Adrenal gland (tissue), 19 donors: ENCODE results near the gene FAXDC2. TPM values are rescaled to one million over a fixed set of nuclear protein-coding genes. Genes with fewer than 3 reads are reported as not detected.

Experiments
- DNase-seq, 7 donors: peaks; one replicate each; pipeline ENCODE4 v3.0.0-alpha.2; 2019 to 2020
- H3K27ac ChIP-seq, 5 donors: fragments of 200-600 bp; sonication (generic) in 4 of 5; 1 replicate in 3 of 5; 2 replicates in 2 of 5; pipeline versions ENCODE4 v1.5.1 to v1.8.0; 2016 to 2020; ENCODE audit warnings: mild to moderate bottlenecking in 1 of 5
- H3K27me3 ChIP-seq: fragments of 200-600 bp; 2 replicates; pipeline ENCODE4 v1.8.0; 2021
- H3K36me3 ChIP-seq, 2 donors: fragments of 200-600 bp; replicated peaks in 1 of 2; 1 replicate in 1 of 2; 2 replicates in 1 of 2; pipeline versions ENCODE4 v1.5.1 to v1.8.0; 2018 to 2022
- H3K4me1 ChIP-seq, 2 donors: fragments of 200-600 bp; replicated peaks in 1 of 2; 1 replicate in 1 of 2; 2 replicates in 1 of 2; pipeline versions ENCODE4 v1.5.1 to v1.8.0; 2018 to 2021
- H3K4me3 ChIP-seq, 4 donors: fragments of 200-600 bp; sonication (generic) in 3 of 4; one replicate each; pipeline ENCODE4 v1.5.1; 2016 to 2018
- H3K9me3 ChIP-seq, 3 donors: fragments of 200-600 bp; sonication (generic) in 1 of 3; replicated peaks in 1 of 3; 1 replicate in 2 of 3; 2 replicates in 1 of 3; pipeline versions ENCODE4 v1.5.1 to v1.8.0; 2016 to 2021
- POLR2A ChIP-seq, 2 donors: fragments of 450-650 bp; IDR thresholded peaks; one replicate each; pipeline ENCODE4 v1.6.1; 2017; ENCODE audit warnings: antibody characterized with exemption in 2 of 2, mild to moderate bottlenecking in 2 of 2, moderate library complexity in 1 of 2
- WGBS, 4 donors: extraction: QIAGEN DNeasy Blood & Tissue Kit in 2 of 4; methylation state at CpG; one replicate each; pipeline versions ENCODE4 v1.1.5 to v1.1.7; 2013 to 2017; 5-methylcytosine and 5-hydroxymethylcytosine counted together
- intact Hi-C, 2 donors: fragments of 100-400 bp; cut with DNase I; formaldehyde crosslinking; loops; one replicate each; pipeline versions ENCODE4 v1.14.1 to v1.15.0; 2022 to 2023
- long read RNA-seq, 10 donors: library from polyadenylated mRNA in 3 of 10; unstranded in 2 of 10; stranded (forward) in 1 of 10; transcript quantifications; one replicate each; pipeline ENCODE4 v2.0.0 and lab custom pipeline, GENCODE V29; 2021 to 2026
- polyA plus RNA-seq, 3 donors: library from polyadenylated mRNA; stranded (reverse); fragments of 200-250 nt in 2 of 3; fragments of 350-450 nt in 1 of 3; fragmentation: Illumina TruSeq in 1 of 3; extraction: RNeasy Lipid Tissue Mini Kit (QIAGEN cat#74804) in 1 of 3; gene quantifications; one replicate each; pipeline ENCODE4 v1.2.3, GENCODE V29; 2013 to 2014
- total RNA-seq, 9 donors: library from RNA; depleted of rRNA in 4 of 9; stranded (reverse); fragments of >200 nt in 4 of 9; fragments of 120-200 nt in 1 of 9; fragmentation: NEBNext Ultra II Directional in 1 of 9; extraction: Animal tissue kit (Norgen Biotek cat#: 25700) in 1 of 9; gene quantifications; one replicate each; pipeline versions ENCODE4 v1.1.0 to v1.2.4, GENCODE V29; 2013 to 2023
- TF ChIP-seq, protein P1 (sequence below), 6 experiments: fragments of 450-650 bp in 4 of 6; fragments of 200-600 bp in 2 of 6; sonication (generic) in 1 of 6; IDR thresholded peaks; 1 replicate in 5 of 6; 2 replicates in 1 of 6; pipeline versions ENCODE4 v1.5.1 to v1.8.0; 2016 to 2021; ENCODE audit warnings: antibody characterized with exemption in 6 of 6, mild to moderate bottlenecking in 2 of 6, moderate library complexity in 1 of 6
- donor health status: healthy with polysubstance abuse.
- donor health status: Bipolar disorder and iron deficiency.
- donor health status: DM: yes; HTN: yes; CAD: no.
- donor health status: DM: no; HTN: no; CAD: no.
- donor health status: DM: no; HTN: no; CAD: no.
- donor health status: DM: yes; HTN: yes; CAD: no.

Gene FAXDC2
- total RNA-seq (10 to 100 TPM; 20.0 to 86.2 (median 50.1) TPM), polyA plus RNA-seq (10 to 100 TPM; 12.2 to 38.5 (median 21.7) TPM)
- long read RNA-seq, donor 1, partial matches to known transcripts: 20 of 23 reads
- long read RNA-seq, donor 1, other reads (novel, unspliced or antisense): 0 of 23 reads
- long read RNA-seq, donor 2, partial matches to known transcripts: 0 of 4 reads
- long read RNA-seq, donor 2, other reads (novel, unspliced or antisense): 0 of 4 reads
- long read RNA-seq, donor 3, partial matches to known transcripts: 50 of 51 reads
- long read RNA-seq, donor 3, other reads (novel, unspliced or antisense): 0 of 51 reads
- long read RNA-seq, donor 4, transcript FAXDC2-201 (9 exons, 3,251 nt): major isoform, 13 of 30 reads
- long read RNA-seq, donor 4, partial matches to known transcripts: 2 of 30 reads
- long read RNA-seq, donor 4, other reads (novel, unspliced or antisense): 11 of 30 reads
- long read RNA-seq, donor 5, transcript FAXDC2-201 (9 exons, 3,251 nt): major isoform, 77 of 97 reads
- long read RNA-seq, donor 5, partial matches to known transcripts: 8 of 97 reads
- long read RNA-seq, donor 5, other reads (novel, unspliced or antisense): 10 of 97 reads
- long read RNA-seq, donor 6, transcript FAXDC2-201 (9 exons, 3,251 nt): major isoform, 8 of 18 reads
- long read RNA-seq, donor 6, partial matches to known transcripts: 2 of 18 reads
- long read RNA-seq, donor 6, other reads (novel, unspliced or antisense): 7 of 18 reads
- long read RNA-seq, donor 7, partial matches to known transcripts: 7 of 8 reads
- long read RNA-seq, donor 7, other reads (novel, unspliced or antisense): 0 of 8 reads
- long read RNA-seq, donor 8, transcript FAXDC2-201 (9 exons, 3,251 nt): major isoform, 5 of 5 reads
- long read RNA-seq, donor 8, partial matches to known transcripts: 0 of 5 reads
- long read RNA-seq, donor 8, other reads (novel, unspliced or antisense): 0 of 5 reads
- long read RNA-seq, donor 9, partial matches to known transcripts: 5 of 18 reads
- long read RNA-seq, donor 9, other reads (novel, unspliced or antisense): 11 of 18 reads
- long read RNA-seq, donor 10, partial matches to known transcripts: 0 of 1 reads
- long read RNA-seq, donor 10, other reads (novel, unspliced or antisense): 0 of 1 reads

DNA sequence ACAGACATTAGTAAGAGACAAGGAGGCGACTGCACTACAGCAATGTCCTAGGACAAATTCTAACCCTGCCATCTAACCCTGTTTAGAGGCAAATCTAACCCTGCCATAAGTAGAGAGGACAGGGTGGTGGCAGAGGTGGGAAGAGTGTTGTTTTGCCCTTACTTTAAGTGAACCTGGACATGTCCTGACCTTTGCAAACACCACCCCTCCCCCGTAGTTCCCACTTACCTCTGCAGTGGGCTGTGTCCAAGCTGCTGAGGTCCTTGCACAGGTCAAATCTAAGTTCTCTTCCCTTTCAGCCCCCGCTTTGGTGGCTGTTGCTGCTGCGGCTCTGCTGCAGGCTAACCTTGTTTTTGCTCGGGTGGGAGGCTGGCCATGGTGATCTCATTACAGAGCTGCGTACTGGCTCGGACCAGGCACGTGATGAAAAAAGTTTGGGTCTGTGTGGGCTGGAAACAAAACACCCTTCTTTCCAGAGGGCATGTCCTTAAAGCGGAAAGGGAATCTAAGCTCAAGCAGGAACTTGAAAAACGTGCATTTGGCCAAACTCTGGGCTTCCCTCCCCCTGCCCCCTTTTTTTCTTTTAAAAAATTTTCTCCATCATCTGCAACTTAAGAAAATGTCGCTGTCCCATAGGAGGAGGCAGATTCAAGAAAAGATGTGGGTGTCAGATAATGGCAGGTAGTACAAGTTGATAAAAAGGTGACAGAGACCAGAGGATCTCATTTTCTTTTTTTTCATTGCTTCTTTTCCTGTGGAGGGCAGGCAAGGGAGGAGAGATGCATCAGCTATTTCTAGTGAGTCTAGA is at the start of gene FAXDC2:
FAXDC2 (minus strand) TSS at position 349 of the 808 bp plus-strand sequence. CDS start 12,425 bp downstream, outside the sequence.
- no peaks in the 10 kb centered on the region for H3K27me3 ChIP-seq
- peak within 1 kb of the TSS in 3 of 4 donors; percentile 35 to 86 (median 50) for H3K4me3 ChIP-seq
- TF ChIP-seq, protein P1, sequence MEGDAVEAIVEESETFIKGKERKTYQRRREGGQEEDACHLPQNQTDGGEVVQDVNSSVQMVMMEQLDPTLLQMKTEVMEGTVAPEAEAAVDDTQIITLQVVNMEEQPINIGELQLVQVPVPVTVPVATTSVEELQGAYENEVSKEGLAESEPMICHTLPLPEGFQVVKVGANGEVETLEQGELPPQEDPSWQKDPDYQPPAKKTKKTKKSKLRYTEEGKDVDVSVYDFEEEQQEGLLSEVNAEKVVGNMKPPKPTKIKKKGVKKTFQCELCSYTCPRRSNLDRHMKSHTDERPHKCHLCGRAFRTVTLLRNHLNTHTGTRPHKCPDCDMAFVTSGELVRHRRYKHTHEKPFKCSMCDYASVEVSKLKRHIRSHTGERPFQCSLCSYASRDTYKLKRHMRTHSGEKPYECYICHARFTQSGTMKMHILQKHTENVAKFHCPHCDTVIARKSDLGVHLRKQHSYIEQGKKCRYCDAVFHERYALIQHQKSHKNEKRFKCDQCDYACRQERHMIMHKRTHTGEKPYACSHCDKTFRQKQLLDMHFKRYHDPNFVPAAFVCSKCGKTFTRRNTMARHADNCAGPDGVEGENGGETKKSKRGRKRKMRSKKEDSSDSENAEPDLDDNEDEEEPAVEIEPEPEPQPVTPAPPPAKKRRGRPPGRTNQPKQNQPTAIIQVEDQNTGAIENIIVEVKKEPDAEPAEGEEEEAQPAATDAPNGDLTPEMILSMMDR (IDR thresholded peaks at IDR 0.05): no peak
- peak; percentile 44 to 91 for TF ChIP-seq POLR2A (IDR thresholded peaks at IDR 0.05)
- intact Hi-C loops: no loop called here
- DNase-seq: peak; percentile 73 to 92 (median 87)
- no peaks in the 10 kb centered on the region for H3K36me3 ChIP-seq
- no peaks in the 10 kb centered on the region for H3K9me3 ChIP-seq
- 2 to 8% (median 3%) methylated on average over 11 of the region's 11 CpGs for WGBS, 4 donors
- H3K27ac ChIP-seq: peak within 1 kb of the TSS in 4 of 5 donors; percentile 44 to 90 (median 78)
- peaks cover 0 to 29% of the 10 kb centered on the region in 2 donors for H3K4me1 ChIP-seq

DNA sequence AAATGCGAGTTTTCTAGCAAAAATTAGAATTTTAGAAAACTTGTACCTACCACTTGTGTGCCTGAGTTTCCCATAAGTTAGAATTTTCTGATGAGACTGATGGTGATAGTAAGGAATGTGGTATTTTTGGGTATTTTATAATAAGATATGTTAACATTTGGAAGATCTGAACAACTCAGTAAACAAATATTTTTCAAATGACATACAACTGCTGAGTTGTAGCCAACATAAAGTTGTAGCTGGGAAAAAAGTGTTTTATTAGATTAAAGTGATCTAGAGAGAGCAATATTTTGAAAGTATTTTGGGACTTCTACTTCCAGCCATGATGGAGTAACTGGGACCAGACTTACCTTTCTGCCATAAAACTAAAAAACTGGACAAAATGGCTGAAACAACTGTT is 49.7 kb upstream of the FAXDC2 start:
- no peak for TF ChIP-seq POLR2A (IDR thresholded peaks at IDR 0.05)
- TF ChIP-seq, protein P1 (IDR thresholded peaks at IDR 0.05): no peak
- Histone ChIP-seq H3K36me3 (peaks cover 0 to 86% of the 10 kb centered on the region in 2 donors), H3K4me1 (no peaks in the 10 kb centered on the region), H3K9me3 (no peaks in the 10 kb centered on the region), H3K4me3 (no peak overlapping the region), H3K27me3 (no peaks in the 10 kb centered on the region), H3K27ac (no peak overlapping the region)
- WGBS, 4 donors: 83 to 94% (median 92%) methylated on average over 1 of the region's 1 CpG
- intact Hi-C loops: no loop called here
- DNase-seq: no peak

DNA sequence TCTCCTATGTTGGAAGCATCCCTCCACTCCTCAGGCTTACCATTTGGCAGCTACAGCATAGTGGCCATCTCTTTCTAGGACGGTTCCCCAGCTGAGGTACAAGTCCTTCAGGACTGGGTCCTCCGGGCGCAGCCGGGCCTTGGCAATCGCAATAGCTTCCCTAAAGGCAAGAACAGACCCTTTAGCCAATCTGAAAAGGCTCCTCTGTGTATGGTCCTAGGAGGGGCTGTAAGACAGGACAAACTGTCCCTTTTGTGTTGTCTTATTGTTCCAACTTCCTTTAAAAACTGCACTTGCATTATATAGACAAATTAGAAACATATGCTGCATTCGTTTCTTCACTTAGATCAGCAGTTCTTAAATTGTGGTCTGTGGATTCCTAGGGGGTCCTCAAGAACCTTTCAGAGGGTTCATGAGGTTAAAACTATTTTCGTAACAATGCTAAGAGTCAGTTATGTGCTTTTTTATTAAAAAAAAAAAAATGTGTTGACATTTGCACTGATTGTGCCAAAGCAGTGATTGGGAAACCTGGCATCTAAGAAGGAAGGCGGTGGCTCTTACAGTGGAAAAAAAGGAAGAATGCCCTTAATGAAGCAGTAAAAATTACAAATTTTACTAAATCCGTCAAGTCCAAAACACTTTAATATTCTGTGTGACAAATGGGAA is 48.9 kb upstream of the FAXDC2 start:
- Histone ChIP-seq H3K9me3 (no peaks in the 10 kb centered on the region), H3K4me3 (no peak overlapping the region), H3K36me3 (peaks cover 0 to 82% of the 10 kb centered on the region in 2 donors), H3K27ac (peak overlapping the region in 1 of 5 donors; percentile 63), H3K4me1 (no peaks in the 10 kb centered on the region), H3K27me3 (no peaks in the 10 kb centered on the region)
- no peak for TF ChIP-seq POLR2A (IDR thresholded peaks at IDR 0.05)
- TF ChIP-seq, protein P1 (IDR thresholded peaks at IDR 0.05): no peak
- intact Hi-C loops: no loop called here
- DNase-seq: no peak
- 83 to 87% (median 85%) methylated on average over 9 of the region's 9 CpGs for WGBS, 4 donors
